Nucleus accumbens (tissue), 56 donors: Measurements from ENCODE around the gene S1PR4.
"Not testable (repeated sequence)": the region's sequence is repeated elsewhere in the genome, so short reads cannot be mapped to it uniquely, and the experiment has no call there.

ENCODE experiments used
- DNase-seq, 56 donors: peaks; one replicate each; lab custom pipeline; 2025; lab: John Stamatoyannopoulos, UW

The S1PR4 gene

DNA sequence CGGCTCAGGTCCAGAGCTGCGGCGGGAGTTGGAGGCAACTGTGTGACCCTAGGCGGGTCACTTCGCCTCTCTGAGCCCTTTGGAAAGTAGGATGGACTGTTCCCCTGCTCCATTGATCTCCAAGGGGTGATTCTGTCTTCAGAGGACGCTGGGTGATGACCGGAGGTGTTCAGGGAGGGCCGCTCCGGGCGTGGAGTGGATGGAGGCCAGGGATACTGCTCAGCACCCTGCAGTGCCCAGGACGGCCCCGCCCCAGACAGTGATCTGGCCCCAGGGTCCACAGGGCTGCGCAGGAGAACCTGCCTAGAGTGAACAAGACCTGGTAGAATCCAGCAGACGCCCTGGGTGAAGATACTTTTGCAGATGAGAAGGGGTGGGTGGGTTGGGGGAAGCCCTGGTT lies 14.1 kb downstream of the S1PR4 start:
- no peak for DNase-seq

DNA sequence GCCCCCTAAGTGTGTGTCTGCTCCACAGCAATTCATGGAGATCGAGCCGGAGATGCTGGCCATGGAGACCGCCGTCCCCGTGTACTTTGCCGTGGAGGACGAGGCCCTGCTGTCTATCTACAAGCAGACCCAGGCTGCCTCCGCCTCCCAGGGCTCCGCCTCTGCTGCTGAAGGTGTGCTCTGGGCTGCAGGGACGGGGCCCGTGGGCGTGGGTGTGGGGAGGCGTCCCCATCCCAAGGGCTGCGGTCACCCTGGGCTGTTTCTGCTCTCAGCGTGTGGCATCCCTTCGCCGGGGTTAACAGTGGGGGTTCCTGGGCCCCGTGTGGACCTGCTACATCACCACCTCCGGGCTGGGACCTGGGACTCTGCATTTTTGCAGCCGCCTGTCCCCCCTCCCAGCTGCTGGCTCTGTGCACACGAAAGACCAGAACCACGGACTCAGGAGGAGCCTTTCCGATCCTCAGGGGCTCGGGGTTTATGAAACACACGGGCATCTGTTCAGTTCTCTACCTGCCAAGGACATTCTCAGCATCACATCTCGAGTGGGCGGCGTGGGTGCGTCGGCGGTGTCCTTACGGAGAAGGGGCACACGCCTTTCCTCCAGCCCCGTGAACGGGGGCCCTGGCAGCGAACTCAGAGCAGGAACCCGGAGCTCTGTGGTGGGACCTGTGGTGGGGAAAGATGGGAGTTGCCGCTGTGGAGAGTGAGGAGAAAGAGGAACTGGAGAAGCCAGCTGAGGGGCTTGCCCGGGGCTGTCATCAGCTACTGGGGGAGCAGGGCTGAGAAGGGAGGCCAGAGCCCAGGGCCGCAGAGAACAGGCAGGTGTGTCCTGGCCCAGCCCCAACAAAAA lies 14.9 kb downstream of the S1PR4 start:
- no peak for DNase-seq

DNA sequence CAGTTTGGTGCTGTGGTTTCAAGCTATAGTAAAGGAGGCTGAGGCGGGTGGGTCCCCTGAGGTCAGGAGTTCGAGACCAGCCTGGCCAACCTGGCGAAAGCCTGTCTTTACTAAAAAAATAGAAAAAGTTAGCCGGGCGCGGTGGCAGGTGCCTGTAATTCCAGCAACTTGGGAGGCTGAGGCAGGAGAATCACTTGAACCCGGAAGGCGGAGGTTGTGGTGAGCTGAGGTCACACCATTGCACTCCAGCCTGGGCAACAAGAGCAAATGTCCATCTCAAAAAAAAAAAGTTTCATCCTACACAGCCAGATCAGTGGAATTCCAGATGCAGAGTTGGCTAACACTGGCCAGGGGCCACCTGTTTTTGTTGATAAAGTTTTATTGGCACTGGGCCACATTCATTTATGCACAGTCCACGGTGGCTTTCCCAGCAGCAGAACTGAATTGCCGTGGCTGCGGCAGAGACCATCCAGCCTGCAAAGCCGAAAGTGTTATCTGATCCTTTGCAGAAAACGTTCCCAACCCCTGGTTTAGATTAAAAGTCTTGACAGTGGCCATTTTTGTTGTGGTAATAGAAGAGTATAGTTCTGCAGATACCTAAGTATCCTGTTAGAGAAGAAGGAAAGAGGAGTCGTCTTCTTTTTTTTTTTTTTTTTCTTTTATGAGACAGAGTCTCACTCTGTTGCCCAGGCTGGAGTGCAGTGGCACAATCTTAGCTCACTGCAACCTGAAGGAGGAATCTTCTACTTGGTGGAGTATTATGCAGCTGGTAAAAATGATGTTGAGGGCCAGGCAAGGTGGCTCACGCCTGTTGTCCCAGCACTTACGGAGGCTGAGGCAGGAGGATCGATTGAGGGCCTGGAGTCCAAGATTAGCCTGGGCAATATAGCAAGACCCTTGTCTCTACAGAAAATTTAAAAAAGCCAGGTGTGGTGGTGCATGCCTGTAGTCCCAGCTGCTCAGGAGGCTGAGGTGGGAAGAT lies 15.8 kb downstream of the S1PR4 start:
- DNase-seq = no peak

DNA sequence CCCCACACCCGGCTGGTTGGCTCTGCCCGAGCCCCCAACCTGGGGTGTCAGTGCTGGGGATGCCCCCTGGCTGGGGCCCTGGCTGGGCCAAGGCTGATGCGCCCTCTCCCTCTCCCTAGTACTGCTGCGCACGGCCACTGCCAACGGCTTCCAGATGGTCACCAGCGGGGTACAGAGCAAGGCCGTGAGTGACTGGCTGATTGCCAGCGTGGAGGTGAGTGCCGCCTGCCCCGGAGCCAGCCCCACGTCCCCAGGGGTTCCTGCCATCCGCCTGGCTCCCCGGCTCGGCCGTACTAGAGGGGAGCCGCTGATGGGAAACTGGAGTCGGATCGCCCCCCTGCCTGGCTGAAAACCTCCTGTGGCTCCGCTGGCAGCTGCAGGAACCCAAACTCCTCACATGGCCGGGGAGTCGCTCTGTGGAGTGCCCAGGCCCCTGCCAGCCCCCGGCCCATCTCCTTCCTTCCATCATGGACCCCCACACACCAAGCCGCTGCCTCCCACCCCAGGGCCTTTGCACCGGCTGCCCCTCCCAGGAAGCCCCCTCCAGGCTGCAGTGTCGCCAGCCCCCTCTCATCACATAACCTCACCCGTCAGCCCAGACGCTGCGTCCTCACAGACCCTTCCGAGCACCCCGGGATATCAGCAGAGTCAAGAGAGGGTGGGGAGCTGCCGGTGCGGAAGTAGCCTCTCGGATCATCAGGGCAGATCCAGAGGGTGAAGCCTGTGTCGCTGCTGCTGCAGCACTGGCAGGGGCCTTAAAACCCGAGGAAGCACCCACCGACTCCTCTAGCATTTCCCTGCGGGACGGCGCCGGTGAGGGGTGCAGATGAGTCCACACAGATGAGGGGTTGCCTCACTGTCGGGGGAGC lies 17.7 kb downstream of the S1PR4 start:
- no peak for DNase-seq

DNA sequence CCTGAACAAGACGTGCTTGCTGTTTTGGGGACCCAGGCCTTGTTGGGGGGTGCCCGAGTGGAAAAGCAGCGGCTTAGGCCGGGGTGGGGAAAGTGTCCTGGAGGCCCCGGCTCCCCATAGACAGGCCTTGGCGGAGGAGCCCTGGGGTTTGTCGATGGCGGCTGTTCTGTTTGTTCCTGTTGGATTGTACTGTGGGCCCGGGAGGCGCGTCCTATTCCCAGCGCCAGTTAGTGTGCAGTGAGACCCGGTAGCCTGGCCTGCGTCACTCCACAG lies 18.3 kb downstream of the S1PR4 start:
- no peak for DNase-seq

DNA sequence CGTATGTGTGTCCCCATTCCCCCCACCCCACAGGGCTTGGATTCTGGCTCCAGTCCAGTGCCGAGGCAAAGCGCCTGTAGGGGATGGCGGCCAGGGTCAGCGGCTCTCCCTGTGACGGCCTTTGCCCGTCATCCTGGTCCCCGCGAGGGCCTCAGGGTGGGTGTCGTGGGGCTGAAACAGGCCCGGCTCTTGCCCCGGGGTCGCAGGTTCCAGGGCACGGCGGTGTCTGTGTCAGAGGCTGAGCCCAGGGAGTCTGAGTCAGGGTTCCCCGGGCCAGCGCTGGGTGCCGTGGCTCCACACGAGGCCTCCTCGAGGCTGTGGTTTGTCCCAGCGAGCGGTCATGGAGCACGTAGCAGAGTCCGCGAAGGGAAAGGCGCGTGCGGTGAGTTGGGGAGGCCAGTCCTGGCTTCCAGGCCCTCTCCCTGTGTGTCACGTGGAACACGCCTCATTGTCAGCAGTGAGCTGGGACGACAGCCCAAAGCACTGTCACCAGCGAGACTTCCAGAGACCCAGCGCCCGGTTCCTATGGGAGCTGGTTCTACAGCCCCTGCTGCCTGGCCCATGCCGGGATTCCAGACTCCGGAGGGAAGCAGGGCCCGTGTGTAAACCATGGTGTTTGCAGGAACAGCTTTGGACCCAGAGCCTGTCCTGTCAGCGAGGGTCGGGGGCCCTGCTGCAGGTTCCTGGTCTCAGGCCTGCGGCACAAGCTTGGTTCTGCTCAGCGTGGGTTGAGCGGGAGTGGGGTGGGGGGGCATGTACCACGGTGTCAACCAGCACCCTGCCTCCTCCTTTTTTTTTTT lies 20.5 kb downstream of the S1PR4 start:
- DNase-seq = no peak

DNA sequence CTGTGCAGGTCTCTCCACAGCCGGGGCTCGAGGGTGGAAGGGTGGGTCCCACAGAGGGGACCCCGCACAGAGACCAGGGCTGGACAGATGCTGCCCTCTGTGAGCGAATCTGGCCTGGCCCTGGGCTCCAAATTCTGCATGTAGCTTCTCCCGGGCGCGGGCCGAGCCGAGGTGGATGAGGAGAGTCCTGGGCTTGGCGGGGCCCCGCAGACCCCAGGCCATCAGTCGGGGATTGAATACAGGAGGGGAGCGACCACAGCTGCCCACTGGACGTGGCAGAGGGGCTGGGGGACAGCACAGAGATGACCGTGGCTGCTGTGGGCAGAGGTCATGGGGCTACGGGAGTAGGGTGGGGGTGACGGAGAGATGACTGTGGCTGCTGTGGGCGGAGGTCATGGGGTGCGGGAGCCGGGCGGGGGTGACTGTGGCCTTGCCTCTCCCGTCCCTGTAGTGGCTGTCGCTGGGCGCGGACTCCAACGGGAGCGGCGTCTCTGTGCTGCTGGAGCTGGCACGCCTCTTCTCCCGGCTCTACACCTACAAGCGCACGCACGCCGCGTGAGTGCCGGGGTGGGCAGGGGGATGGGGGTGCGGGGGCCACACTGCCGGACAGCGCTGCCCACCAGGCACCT lies 22.6 kb downstream of the S1PR4 start:
- no peak for DNase-seq

DNA sequence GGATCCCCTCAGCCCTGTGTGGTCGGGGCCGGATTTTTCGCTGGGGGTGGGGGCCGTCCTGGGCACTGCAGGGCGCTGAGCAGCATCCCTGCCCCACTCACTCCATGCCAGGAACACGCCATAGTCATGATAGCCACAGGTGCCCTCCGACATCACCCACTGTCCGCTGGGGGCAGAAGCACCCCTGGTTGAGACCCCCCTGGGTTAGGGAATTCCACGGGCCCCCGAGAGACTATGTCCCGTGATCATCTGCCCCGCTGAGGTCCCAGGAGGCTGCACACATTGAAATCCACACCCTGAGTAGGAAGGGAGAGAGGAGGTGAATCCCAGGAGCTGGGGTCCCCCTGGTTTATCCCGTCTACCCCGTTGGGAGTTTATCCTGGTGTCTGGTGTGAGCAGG lies 23.3 kb downstream of the S1PR4 start:
- DNase-seq = no peak

DNA sequence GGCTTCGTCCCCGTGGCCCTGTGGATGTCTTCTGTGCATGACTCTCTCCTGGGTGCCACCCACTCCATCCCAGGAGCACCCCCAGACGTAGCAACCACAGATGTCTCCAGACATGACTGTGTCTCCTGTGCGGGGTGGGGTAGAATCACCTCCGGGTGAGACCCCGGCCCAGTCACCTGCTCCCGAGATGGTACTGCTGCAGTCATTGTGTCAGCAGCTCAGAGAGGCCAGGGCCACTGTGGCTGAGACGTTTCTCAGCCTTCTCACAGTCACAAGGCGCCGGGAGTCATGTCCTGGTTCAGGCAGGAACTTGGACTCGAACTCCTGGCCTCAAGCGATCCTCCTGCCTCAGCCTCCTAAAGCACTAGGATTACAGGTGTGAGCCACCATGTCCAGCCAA lies 23.8 kb downstream of the S1PR4 start:
- no peak for DNase-seq

DNA sequence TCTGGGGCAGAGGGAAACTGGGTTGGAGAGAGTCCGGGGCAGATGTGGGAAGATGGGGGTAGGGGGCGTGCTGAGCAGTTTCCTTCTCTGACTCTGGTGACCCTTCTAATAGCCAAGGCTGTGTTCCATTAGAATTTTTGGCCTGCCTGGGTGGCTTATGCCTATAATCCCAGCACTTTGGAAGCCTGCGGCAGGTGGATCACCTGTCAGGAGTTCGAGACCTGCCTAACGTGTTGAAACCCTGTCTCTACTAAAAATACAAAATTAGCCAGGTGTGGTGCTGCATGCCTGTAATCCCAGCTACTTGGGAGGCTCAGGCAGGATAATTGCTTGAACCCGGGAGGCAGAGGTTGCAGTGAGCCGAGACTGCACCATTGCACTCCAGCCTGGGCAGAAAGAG lies 24.3 kb downstream of the S1PR4 start:
- not testable (repeated sequence) for DNase-seq

DNA sequence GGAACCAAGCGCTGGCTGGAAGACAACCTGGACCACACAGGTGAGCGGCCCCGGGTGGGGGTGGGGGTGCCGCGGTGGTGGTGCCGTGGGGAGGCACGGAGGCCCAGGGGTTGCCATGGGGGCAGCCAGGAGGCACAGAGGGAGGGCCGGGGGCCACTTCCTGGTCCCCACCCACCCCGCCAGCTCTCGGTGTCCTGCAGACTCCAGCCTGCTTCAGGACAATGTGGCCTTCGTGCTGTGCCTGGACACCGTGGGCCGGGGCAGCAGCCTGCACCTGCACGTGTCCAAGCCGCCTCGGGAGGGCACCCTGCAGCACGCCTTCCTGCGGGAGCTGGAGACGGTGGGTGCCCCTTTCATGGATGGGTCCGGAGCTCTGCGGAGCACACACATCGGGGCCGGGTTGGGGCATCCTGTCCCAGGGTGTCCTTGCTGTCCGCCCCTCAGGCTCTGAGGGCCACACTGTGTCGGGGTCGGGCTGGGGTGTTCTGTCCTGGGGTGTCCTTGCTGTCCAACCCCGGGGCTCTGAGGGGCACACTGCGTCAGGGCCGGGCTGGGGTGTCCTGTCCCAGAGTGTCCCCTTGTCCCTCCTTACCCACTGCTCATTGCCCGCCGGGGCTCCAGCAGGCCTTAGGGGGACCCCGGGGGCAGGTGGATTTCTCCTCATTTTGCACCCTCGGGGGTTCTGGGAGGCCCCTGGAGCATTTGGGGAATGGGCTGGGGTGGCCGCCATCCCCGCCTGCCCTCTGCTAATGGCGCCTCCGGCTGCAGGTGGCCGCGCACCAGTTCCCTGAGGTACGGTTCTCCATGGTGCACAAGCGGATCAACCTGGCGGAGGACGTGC lies 25.5 kb downstream of the S1PR4 start:
- no peak for DNase-seq

DNA sequence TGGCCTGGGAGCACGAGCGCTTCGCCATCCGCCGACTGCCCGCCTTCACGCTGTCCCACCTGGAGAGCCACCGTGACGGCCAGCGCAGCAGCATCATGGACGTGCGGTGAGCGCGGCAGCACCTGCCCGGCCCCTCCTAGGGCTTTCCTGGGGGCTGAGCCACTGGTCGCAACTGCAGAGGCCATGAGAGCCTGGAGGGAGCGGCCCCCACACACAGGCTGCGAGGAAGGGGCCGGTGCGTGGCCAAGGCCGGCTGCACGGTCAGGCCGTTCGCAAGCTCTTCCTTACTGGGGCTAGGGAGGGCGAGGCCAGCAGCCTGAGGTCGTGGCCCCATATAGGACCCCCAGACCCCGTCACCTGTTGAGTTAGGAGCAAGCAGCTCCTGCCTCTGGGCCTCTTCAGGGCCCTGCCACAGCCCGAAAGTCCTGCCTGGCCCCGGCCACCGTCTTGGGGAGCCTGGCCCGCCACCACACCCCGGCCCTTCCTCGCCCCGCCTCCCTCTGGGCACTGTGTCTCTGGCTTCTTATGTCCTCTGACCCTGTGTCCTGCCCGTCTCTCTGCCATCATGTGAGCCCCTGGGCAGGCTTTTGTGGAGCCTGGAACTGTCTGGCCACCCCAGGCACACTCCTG lies 26.2 kb downstream of the S1PR4 start:
- DNase-seq = no peak

DNA sequence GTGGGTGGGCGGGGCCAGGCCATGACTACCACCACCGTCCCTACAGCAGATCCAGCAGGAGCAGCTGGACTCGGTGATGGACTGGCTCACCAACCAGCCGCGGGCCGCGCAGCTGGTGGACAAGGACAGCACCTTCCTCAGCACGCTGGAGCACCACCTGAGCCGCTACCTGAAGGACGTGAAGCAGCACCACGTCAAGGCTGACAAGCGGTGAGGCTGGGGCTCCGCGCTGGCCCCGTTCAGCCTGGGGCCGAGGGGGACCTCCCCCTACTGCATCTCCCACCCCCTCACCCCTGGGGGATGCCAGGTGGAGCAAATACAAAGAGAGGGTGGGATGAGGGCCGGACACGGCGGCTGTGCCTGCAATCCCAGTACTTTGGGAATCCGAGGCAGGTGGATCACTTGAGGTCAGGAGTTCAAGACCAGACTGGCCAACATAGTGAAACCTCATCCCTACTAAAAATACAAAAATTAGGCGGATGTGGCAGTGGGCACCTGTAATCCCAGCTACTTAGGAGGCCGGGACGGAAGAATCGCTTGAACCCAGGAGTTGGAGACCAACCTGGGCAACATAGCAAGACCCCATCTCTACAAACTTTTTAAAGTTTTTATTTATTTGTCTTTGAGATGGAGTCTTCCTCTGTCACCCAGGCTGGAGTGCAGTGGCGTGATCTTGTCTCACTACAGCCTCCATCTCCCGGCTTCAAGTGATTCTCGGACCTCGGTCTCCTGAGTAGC lies 27.8 kb downstream of the S1PR4 start:
- DNase-seq = no peak

DNA sequence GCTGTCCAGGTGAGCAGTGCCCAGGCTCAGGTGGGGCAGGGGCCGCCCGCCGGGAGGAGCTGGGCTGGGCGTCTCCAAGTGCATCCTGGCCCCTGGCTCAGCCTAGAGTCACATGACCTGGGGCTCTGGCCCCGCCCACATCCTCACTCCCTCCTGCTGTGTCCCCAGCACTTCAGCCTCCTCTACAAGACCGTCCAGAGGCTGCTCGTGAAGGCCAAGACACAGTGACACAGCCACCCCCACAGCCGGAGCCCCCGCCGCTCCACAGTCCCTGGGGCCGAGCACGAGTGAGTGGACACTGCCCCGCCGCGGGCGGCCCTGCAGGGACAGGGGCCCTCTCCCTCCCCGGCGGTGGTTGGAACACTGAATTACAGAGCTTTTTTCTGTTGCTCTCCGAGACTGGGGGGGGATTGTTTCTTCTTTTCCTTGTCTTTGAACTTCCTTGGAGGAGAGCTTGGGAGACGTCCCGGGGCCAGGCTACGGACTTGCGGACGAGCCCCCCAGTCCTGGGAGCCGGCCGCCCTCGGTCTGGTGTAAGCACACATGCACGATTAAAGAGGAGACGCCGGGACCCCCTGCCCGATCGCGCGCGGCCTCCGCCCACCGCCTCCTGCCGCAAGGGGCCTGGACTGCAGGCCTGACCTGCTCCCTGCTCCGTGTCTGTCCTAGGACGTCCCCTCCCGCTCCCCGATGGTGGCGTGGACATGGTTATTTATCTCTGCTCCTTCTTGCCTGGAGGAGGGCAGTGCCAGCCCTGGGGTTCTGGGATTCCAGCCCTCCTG lies 29.1 kb downstream of the S1PR4 start:
- no peak for DNase-seq

DNA sequence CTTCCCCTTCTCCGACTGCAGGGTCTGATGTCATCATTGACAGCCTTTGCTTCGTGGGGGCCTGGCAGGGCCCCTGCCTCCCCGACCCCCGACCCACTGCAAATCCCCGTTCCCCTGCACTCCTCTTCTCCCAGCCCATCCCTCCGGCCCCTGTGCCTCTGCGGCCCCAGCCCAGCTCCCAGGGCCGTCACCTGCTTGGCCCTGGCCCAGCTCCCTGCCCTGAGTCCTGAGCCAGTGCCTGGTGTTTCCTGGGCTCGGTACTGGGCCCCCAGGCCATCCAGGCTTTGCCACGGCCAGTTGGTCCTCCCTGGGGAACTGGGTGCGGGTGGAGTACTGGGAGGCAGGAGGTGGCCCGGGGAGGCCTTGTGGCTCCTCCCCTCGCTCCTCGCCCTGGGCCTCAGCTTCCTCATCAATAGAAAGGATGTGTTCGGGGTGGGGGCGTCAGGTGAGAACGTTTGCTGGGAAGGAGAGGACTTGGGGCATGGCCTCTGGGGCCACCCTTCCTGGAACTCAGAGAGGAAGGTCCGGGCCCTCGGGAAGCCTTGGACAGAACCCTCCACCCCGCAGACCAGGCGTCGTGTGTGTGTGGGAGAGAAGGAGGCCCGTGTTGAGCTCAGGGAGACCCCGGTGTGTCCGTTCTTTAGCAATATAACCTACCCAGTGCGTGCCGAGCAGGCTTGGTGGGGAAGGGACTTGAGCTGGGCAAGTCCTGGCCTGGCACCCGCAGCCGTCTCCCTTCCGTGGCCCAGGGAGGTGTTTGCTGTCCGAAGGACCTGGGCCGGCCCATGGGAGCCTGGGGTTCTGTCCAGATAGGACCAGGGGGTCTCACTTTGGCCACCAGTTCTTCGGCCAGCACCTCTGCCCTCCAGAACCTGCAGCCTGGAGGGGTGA lies 30.0 kb downstream of the S1PR4 start:
- DNase-seq = no peak
